Left kidney (tissue), 2 donors: Measurements from ENCODE around the gene TNFRSF13B. TPM values are rescaled to one million over a fixed set of nuclear protein-coding genes. Genes with fewer than 3 reads are reported as not detected.
"Not testable (repeated sequence)": the region's sequence is repeated elsewhere in the genome, so short reads cannot be mapped to it uniquely, and the experiment has no call there.

ENCODE experiments used
- DNase-seq: peaks from one replicate; pipeline ENCODE4 v3.0.0-alpha.2; 2013
- polyA plus RNA-seq: library from polyadenylated mRNA; unstranded; fragments of 120-200 nt; gene quantifications from one replicate; pipeline ENCODE4 v1.2.1, GENCODE V29; 2013; ENCODE audit not compliant: insufficient read length

Gene TNFRSF13B
- polyA plus RNA-seq, 1 donor = not detected

GRCh38 chr17:16961022-16961421, 10.9 kb downstream of the TNFRSF13B start:
- DNase-seq = not testable (repeated sequence)

- not testable (repeated sequence) for DNase-seq
Observed at GRCh38 chr17:16955011-16955410, 16.9 kb downstream of the TNFRSF13B start.

GRCh38 chr17:16954521-16954920, 17.4 kb downstream of the TNFRSF13B start:
- no peak for DNase-seq

- no peak for DNase-seq
Observed at GRCh38 chr17:16953841-16954240, 18.1 kb downstream of the TNFRSF13B start.

- no peak for DNase-seq
Observed at GRCh38 chr17:16953347-16953746, 18.6 kb downstream of the TNFRSF13B start.

- no peak for DNase-seq
Observed at GRCh38 chr17:16952401-16952800, 19.5 kb downstream of the TNFRSF13B start.

- no peak for DNase-seq
Observed at GRCh38 chr17:16950488-16950887, 21.4 kb downstream of the TNFRSF13B start.

- no peak for DNase-seq
Observed at GRCh38 chr17:16948587-16949376, 23.1 kb downstream of the TNFRSF13B start.

GRCh38 chr17:16947470-16947869, 24.4 kb downstream of the TNFRSF13B start:
- DNase-seq = no peak

GRCh38 chr17:16945663-16946218, 26.2 kb downstream of the TNFRSF13B start:
- DNase-seq = no peak

GRCh38 chr17:16945136-16945482, 26.8 kb downstream of the TNFRSF13B start:
- no peak for DNase-seq

- DNase-seq = no peak
Observed at GRCh38 chr17:16944334-16945135, 27.4 kb downstream of the TNFRSF13B start.

- DNase-seq = no peak
Observed at GRCh38 chr17:16943541-16944333, 28.2 kb downstream of the TNFRSF13B start.

GRCh38 chr17:16943032-16943352, 28.9 kb downstream of the TNFRSF13B start:
- DNase-seq = no peak

GRCh38 chr17:16942141-16943031, 29.5 kb downstream of the TNFRSF13B start:
- no peak for DNase-seq

GRCh38 chr17:16941072-16942036, 30.6 kb downstream of the TNFRSF13B start:
- no peak for DNase-seq

GRCh38 chr17:16940116-16940881, 31.6 kb downstream of the TNFRSF13B start:
- no peak for DNase-seq

GRCh38 chr17:16939606-16940115, 32.3 kb downstream of the TNFRSF13B start:
- DNase-seq = no peak

- no peak for DNase-seq
Observed at GRCh38 chr17:16939208-16939576, 32.7 kb downstream of the TNFRSF13B start.
